K562 (cell line): ENCODE results near the gene KIAA1958. TPM values are rescaled to one million over a fixed set of nuclear protein-coding genes. Genes with fewer than 3 reads are reported as not detected.

Source experiments
- CTCFL ChIP-seq: IDR thresholded peaks from 2 replicates; pipeline ENCODE4 v1.6.1; 2011; ENCODE audit warnings: borderline replicate concordance, low read depth, mild to moderate bottlenecking, moderate library complexity, low read length; ENCODE audit not compliant: insufficient read depth, poor library complexity, severe bottlenecking
- HLTF ChIP-seq: fragments of 450-650 bp; IDR thresholded peaks from 2 replicates; pipeline ENCODE4 v1.6.1; 2016
- MCM2 ChIP-seq: fragments of 450-650 bp; IDR thresholded peaks from 2 replicates; pipeline ENCODE4 v1.6.1; 2017; ENCODE audit warnings: low read depth, mild to moderate bottlenecking
- PBX2 ChIP-seq, 2 experiments: IDR thresholded peaks in 1 of 2; conservative IDR thresholded peaks in 1 of 2; 2 replicates each; pipeline ENCODE4 v1.6.1; 2016; ENCODE audit warnings: low read depth in 2 of 2, mild to moderate bottlenecking in 1 of 2, missing compliant biosample characterization in 1 of 2, missing genetic modification characterization in 1 of 2, moderate library complexity in 1 of 2
- polyA plus RNA-seq, 8 experiments: library from polyadenylated mRNA; depleted of rRNA in 4 of 8; stranded (reverse) in 5 of 8; unstranded in 3 of 8; fragments of >200 nt; fragmentation: Nextera tagmentation in 2 of 8; fragmentation: Illumina TruSeq in 1 of 8; extraction: Ambion mirVana in 2 of 8; extraction: Trizol in 1 of 8; gene quantifications; 2 replicates each; pipeline versions ENCODE4 v1.2.1 to v1.2.3, GENCODE V29; 2011 to 2014; ENCODE audit warnings: inconsistent platforms in 1 of 8, missing spikeins in 1 of 8
- total RNA-seq, 7 experiments: library from RNA; depleted of rRNA in 6 of 7; stranded (reverse); fragments of >200 nt in 6 of 7; fragmentation: Illumina TruSeq in 2 of 7; extraction: Trizol in 2 of 7; gene quantifications; 2 replicates each; pipeline versions ENCODE4 v1.2.1 to v1.2.3, GENCODE V29; 2011 to 2021; ENCODE audit warnings: low replicate concordance in 1 of 7

Gene KIAA1958
- total and polyA plus RNA-seq, 9 of the 15 experiments (the other 6 are each of a cell fraction or from before 2014, with no cell fraction given): 1.1 to 16.0 (median 10.1) TPM

GRCh38 chr9:112608851-112609250 is 122.2 kb downstream of the KIAA1958 start (continued):
- no peak for TF ChIP-seq PBX2 (CRISPR knock-in tag; IDR thresholded peaks at IDR 0.05; ENCODE audit: low read depth)
- no peak for TF ChIP-seq PBX2 (tag; conservative IDR thresholded peaks at IDR 0.05; ENCODE audit: low read depth)
- no peak for TF ChIP-seq MCM2
- no peak for TF ChIP-seq HLTF
- no peak for TF ChIP-seq CTCFL
